Spleen (tissue), 11 donors: ENCODE measurements around the gene IL20. TPM values are rescaled to one million over a fixed set of nuclear protein-coding genes. Genes with fewer than 3 reads are reported as not detected.

Source experiments
- DNase-seq: peaks from one replicate; pipeline ENCODE4 v3.0.0-alpha.2; 2020
- H3K27ac ChIP-seq, 8 donors: fragments of 200-600 bp; sonication (generic) in 7 of 8; 1 replicate in 4 of 8; 2 replicates in 4 of 8; pipeline versions ENCODE4 v1.5.0 to v1.8.0; 2016 to 2021; ENCODE audit warnings: inconsistent platforms in 4 of 8, mild to moderate bottlenecking in 4 of 8, moderate library complexity in 1 of 8
- H3K27me3 ChIP-seq, 7 donors: fragments of 200-600 bp; sonication (generic) in 6 of 7; replicated peaks in 1 of 7; 1 replicate in 4 of 7; 2 replicates in 3 of 7; pipeline versions ENCODE4 v1.5.0 to v1.8.0; 2016 to 2021; ENCODE audit warnings: inconsistent platforms in 3 of 7, mild to moderate bottlenecking in 1 of 7
- H3K36me3 ChIP-seq, 6 donors: fragments of 200-600 bp; sonication (generic) in 5 of 6; 1 replicate in 4 of 6; 2 replicates in 2 of 6; pipeline versions ENCODE4 v1.5.0 to v1.8.0; 2016 to 2021; ENCODE audit warnings: inconsistent platforms in 2 of 6
- H3K4me1 ChIP-seq, 6 donors: fragments of 200-600 bp; sonication (generic) in 5 of 6; 1 replicate in 3 of 6; 2 replicates in 3 of 6; pipeline versions ENCODE4 v1.5.0 to v1.8.0; 2016 to 2021; ENCODE audit warnings: inconsistent platforms in 3 of 6
- H3K4me3 ChIP-seq, 8 donors: fragments of 200-600 bp; sonication (generic) in 7 of 8; 1 replicate in 4 of 8; 2 replicates in 4 of 8; pipeline versions ENCODE4 v1.5.0 to v1.8.0; 2016 to 2021; ENCODE audit warnings: inconsistent platforms in 4 of 8, mild to moderate bottlenecking in 4 of 8, moderate library complexity in 2 of 8
- H3K9me3 ChIP-seq, 8 donors: fragments of 200-600 bp; sonication (generic) in 7 of 8; 1 replicate in 4 of 8; 2 replicates in 4 of 8; pipeline versions ENCODE4 v1.5.0 to v1.8.0; 2016 to 2021; ENCODE audit warnings: inconsistent platforms in 4 of 8
- POLR2A ChIP-seq, 3 donors: fragments of 450-650 bp; IDR thresholded peaks; one replicate each; pipeline ENCODE4 v1.5.1; 2017; ENCODE audit warnings: antibody characterized with exemption in 3 of 3, mild to moderate bottlenecking in 1 of 3
- POLR2AphosphoS5 ChIP-seq, 3 donors: sonication (generic); formaldehyde crosslinking; IDR thresholded peaks; one replicate each; pipeline ENCODE4 v1.5.1; 2017; ENCODE audit warnings: antibody characterized with exemption in 3 of 3
- WGBS, 5 donors: extraction: QIAGEN DNeasy Blood & Tissue Kit in 3 of 5; methylation state at CpG; one replicate each; pipeline versions ENCODE4 v1.1.5 to v1.1.7; 2013 to 2018; 5-methylcytosine and 5-hydroxymethylcytosine counted together
- intact Hi-C: fragments of 100-400 bp; cut with DNase I; formaldehyde crosslinking; loops from one replicate; pipeline ENCODE4 v1.15.0; 2023; ENCODE audit warnings: low total_unique reads
- polyA plus RNA-seq, 3 donors: library from polyadenylated mRNA; stranded (reverse); fragments of 200-250 nt; gene quantifications; one replicate each; pipeline ENCODE4 v1.2.1, GENCODE V29; 2013
- total RNA-seq, 7 donors: library from RNA; depleted of rRNA in 3 of 7; stranded (reverse); fragments of >200 nt in 3 of 7; fragmentation: NEBNext Ultra II Directional in 4 of 7; extraction: Animal tissue kit (Norgen Biotek cat#: 25700) in 4 of 7; gene quantifications; one replicate each; pipeline versions ENCODE4 v1.1.0 to v1.2.1, GENCODE V29; 2016 to 2021
- TF ChIP-seq, protein P1 (sequence below), 11 experiments: fragments of 200-600 bp in 7 of 11; fragments of 450-650 bp in 4 of 11; sonication (generic) in 4 of 11; IDR thresholded peaks in 8 of 11; conservative IDR thresholded peaks in 3 of 11; 1 replicate in 7 of 11; 2 replicates in 4 of 11; pipeline versions ENCODE4 v1.4.0 to v1.8.0; 2016 to 2021; ENCODE audit warnings: antibody characterized with exemption in 11 of 11, inconsistent platforms in 4 of 11, mild to moderate bottlenecking in 1 of 11
- donor health status: healthy with polysubstance abuse.
- donor health status: DM: no; HTN: no; CAD: no; lungs with moderate emphysema.
- donor health status: DM: no; HTN: no; CAD: no.
- donor health status: Bipolar disorder and iron deficiency.
- donor health status: healthy.
- donor health status: DM: no; HTN: no; CAD: no.
- donor health status: DM: yes; HTN: yes; CAD: no.

Gene IL20
- total and polyA plus RNA-seq, 10 donors, result not detected

- no peak overlapping the region for H3K27ac ChIP-seq
- H3K36me3 ChIP-seq, result no peaks in the 10 kb centered on the region
- no peaks in the 10 kb centered on the region for H3K4me1 ChIP-seq
- 78 to 96% (median 86%) methylated on average over 3 of the region's 3 CpGs for WGBS, 5 donors
- intact Hi-C loops, result no loop called here
- DNase-seq, result no peak
- H3K4me3 ChIP-seq, result no peak overlapping the region
- H3K27me3 ChIP-seq, result no peaks in the 10 kb centered on the region
- TF ChIP-seq POLR2A (IDR thresholded peaks at IDR 0.05), result no peak
- no peak for TF ChIP-seq POLR2AphosphoS5 (IDR thresholded peaks at IDR 0.05)
- TF ChIP-seq, protein P1, sequence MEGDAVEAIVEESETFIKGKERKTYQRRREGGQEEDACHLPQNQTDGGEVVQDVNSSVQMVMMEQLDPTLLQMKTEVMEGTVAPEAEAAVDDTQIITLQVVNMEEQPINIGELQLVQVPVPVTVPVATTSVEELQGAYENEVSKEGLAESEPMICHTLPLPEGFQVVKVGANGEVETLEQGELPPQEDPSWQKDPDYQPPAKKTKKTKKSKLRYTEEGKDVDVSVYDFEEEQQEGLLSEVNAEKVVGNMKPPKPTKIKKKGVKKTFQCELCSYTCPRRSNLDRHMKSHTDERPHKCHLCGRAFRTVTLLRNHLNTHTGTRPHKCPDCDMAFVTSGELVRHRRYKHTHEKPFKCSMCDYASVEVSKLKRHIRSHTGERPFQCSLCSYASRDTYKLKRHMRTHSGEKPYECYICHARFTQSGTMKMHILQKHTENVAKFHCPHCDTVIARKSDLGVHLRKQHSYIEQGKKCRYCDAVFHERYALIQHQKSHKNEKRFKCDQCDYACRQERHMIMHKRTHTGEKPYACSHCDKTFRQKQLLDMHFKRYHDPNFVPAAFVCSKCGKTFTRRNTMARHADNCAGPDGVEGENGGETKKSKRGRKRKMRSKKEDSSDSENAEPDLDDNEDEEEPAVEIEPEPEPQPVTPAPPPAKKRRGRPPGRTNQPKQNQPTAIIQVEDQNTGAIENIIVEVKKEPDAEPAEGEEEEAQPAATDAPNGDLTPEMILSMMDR (IDR thresholded peaks at IDR 0.05 in 8 of 11, conservative IDR thresholded peaks at IDR 0.05 in 3 of 11), result no peak
- peaks cover 0 to 24% (median 10%) of the 10 kb centered on the region in 8 donors for H3K9me3 ChIP-seq
Measured at GRCh38 chr1:206872139-206872538, 6.7 kb downstream of the IL20 start.

DNA sequence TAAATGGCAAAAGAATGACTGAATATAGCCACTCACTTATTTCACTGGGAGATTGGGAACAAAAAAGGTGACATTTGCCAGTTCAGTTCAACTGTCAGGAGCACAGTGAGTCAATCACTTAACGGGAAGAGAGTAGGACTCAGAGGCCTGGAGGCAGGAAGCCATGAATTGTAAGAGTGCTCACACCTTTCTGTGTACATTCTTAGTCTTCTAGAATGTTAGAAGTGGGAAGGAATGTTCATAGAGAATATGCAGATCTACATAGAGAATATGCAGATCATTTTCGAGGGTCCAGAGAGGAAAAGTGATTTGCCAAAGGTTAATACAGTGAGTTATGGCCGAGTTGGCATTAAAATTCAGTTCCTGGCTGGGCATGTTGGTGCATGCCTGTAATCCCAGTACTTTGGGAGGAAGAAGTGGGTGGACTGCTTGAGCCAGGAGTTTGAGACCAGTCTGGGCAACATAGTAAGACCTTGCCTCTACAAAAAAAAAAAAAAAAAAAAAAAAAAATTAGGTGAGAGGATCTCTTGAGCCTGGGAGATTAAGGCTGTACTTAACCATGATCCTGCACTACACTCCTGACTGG is 8.3 kb downstream of the IL20 start:
- no peaks in the 10 kb centered on the region for H3K4me1 ChIP-seq
- H3K4me3 ChIP-seq, result no peak overlapping the region
- H3K36me3 ChIP-seq, result no peaks in the 10 kb centered on the region
- peaks cover 3 to 39% (median 25%) of the 10 kb centered on the region in 8 donors for H3K9me3 ChIP-seq
- H3K27me3 ChIP-seq, result no peaks in the 10 kb centered on the region
- WGBS, 5 donors, result 75 to 90% (median 85%) methylated on average over 3 of the region's 3 CpGs
- no peak for DNase-seq
- intact Hi-C loops, result no loop called here
- TF ChIP-seq, protein P1 (IDR thresholded peaks at IDR 0.05 in 8 of 11, conservative IDR thresholded peaks at IDR 0.05 in 3 of 11), result no peak
- TF ChIP-seq POLR2A (IDR thresholded peaks at IDR 0.05) (no peak), POLR2AphosphoS5 (IDR thresholded peaks at IDR 0.05) (no peak)
- H3K27ac ChIP-seq, result no peak overlapping the region

DNA sequence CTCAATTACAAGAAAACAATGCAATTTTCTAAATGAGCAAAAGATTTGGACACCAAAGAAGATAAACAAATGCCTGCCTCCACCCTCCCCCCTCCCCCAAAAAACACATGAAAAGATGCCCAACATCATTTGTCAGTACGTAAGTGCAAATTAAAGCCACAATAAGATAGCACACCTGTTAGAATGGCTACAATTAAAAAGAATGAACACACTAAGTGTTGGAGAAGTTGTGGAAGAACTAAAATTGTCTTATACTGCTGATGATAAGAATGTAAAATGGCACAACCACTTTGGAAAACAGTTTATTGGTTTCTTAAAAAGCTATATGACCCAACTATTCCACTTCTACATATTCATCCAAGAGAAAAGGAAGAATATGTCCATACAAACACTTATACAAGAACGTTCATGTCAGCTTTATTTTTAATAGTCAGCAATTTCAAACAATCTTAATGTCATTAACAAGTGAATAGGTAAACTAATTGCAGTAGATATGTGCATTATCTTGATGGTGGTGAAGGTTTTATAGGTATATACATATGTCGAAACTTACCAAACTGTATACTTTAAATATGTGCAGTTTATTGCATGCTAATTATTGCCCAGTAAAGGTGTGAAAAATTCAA is 10.4 kb downstream of the IL20 start:
- DNase-seq, result no peak
- H3K36me3 ChIP-seq, result no peaks in the 10 kb centered on the region
- no peaks in the 10 kb centered on the region for H3K4me1 ChIP-seq
- no peak overlapping the region for H3K4me3 ChIP-seq
- no peak overlapping the region for H3K27ac ChIP-seq
- TF ChIP-seq, protein P1 (IDR thresholded peaks at IDR 0.05 in 8 of 11, conservative IDR thresholded peaks at IDR 0.05 in 3 of 11), result no peak
- TF ChIP-seq POLR2AphosphoS5 (IDR thresholded peaks at IDR 0.05) (no peak), POLR2A (IDR thresholded peaks at IDR 0.05) (no peak)
- H3K9me3 ChIP-seq, result peaks cover 3 to 45% (median 34%) of the 10 kb centered on the region in 8 donors
- no peaks in the 10 kb centered on the region for H3K27me3 ChIP-seq
- 82 to 91% (median 85%) methylated on average over 3 of the region's 3 CpGs for WGBS, 5 donors
- intact Hi-C loops, result no loop called here

DNA sequence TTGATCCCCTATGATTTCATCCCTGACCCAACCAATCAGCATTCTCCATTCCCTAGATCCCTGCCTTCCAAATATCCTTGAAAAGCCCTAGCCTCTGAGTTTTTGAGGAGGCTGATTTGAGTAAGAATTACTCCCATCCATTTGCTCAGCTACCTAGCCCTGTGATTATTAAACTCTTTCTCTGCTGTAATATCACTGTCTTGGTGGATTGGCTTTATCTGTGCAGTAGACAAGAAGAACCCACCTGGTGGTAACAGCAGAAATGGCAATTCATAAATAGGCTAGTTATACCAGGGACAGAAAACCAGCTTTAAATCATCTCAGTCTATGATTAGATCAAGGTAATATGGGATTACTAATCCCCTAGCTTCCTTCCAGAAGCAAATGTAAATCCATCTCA is 13.0 kb downstream of the IL20 start:
- DNase-seq, result no peak
- TF ChIP-seq, protein P1 (IDR thresholded peaks at IDR 0.05 in 8 of 11, conservative IDR thresholded peaks at IDR 0.05 in 3 of 11), result no peak
- no peak for TF ChIP-seq POLR2A (IDR thresholded peaks at IDR 0.05)
- TF ChIP-seq POLR2AphosphoS5 (IDR thresholded peaks at IDR 0.05), result no peak
- H3K36me3 ChIP-seq, result no peaks in the 10 kb centered on the region
- H3K27me3 ChIP-seq, result no peaks in the 10 kb centered on the region
- H3K9me3 ChIP-seq, result peaks cover 3 to 39% (median 34%) of the 10 kb centered on the region in 8 donors
- intact Hi-C loops, result no loop called here
- no peak overlapping the region for H3K27ac ChIP-seq
- H3K4me3 ChIP-seq, result no peak overlapping the region
- no peaks in the 10 kb centered on the region for H3K4me1 ChIP-seq
